HG02763 (cell line): ENCODE data around the gene ZWILCH.
"Not testable (repeated sequence)": the region's sequence is repeated elsewhere in the genome, so short reads cannot be mapped to it uniquely, and the experiment has no call there.

Source experiments
- ATAC-seq: cut with Tn5 transposase; IDR thresholded peaks from one replicate; pipeline ENCODE4 v1.9.1; 2021; ENCODE audit warnings: mild to moderate bottlenecking, moderate library complexity; ENCODE audit not compliant: unreplicated experiment

ZWILCH gene

DNA sequence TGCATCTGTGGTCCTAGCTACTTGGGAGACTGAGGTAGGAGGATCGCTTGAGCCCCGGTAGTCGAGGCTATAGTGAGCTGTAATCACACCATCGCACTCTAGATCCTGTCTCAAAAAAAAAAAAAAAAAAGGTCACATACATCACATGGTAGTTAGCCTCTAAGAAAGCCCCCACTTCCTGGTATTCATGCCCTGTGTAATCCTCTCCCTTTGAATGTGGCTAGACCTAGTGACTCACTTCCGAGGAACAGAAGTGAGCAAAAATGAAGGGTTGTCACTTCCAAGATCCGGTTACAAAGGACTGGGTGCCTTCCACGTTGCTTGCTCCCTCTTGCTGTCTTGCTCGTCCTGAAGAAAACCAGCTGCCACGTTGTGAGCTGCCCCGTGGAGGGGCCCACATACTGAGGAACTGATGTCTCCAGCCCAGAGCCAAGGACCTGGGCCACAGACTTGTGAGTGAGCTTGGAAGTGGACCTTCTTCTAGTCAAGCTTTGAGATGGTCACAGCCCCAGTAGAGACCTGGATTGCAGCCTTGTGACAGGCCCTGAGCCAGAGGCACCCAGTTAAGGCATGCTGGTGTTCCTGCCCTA, 73.3 kb downstream of the ZWILCH start:
- no peak for ATAC-seq

- ATAC-seq: no peak
These were observed 75.5 kb downstream of the ZWILCH start for GRCh38 chr15:66580643-66581042.

DNA sequence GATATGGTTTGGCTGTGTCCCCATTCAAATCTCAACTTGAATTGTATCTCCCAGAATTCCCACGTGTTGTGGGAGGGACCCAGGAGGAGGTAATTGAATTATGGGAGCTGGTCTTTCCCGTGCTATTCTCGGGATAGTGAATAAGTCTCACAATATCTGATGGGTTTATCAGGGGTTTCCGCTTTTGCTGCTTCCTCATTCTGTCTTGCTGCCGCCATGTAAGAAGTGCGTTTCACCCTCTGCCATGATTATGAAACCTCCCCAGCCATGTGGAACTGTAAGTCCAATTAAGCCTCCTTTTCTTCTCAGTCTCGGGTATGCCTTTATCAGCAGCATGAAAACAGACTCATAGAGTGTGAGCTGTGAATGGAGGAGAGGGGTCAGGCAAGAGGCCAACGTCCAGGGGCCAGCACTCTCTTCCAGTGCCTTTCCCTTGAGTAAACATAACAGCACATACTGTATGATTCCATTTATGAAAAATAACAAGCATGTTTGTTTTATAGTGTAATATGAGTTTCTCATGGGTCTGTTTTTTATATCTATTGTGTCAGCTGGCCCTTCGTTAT, 76.9 kb downstream of the ZWILCH start:
- no peak for ATAC-seq

- ATAC-seq: no peak
These were observed 81.2 kb downstream of the ZWILCH start for GRCh38 chr15:66586155-66586976.

DNA sequence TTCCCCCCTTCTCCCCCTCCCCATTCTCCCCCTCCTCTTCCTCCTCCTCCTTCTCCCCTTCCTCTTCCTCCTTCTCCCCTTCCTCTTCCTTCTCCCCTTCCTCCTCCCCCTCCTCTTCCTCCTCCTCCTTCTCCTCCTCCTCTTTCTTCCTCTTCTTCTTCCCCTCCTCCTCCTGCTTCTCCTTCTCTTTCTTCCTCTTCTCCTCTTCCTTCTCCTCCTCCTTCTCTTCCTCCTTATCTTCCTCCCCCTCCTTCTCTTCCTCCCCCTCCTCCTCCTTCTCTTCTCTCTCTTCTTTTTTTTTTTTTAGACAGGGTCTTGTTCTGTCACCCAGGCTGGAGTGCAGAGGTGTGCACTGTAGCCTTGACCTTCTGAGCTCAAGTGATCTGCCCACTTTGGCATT, 81.9 kb downstream of the ZWILCH start:
- no peak for ATAC-seq

- ATAC-seq: no peak
These were observed 82.6 kb downstream of the ZWILCH start for GRCh38 chr15:66587749-66588148.

DNA sequence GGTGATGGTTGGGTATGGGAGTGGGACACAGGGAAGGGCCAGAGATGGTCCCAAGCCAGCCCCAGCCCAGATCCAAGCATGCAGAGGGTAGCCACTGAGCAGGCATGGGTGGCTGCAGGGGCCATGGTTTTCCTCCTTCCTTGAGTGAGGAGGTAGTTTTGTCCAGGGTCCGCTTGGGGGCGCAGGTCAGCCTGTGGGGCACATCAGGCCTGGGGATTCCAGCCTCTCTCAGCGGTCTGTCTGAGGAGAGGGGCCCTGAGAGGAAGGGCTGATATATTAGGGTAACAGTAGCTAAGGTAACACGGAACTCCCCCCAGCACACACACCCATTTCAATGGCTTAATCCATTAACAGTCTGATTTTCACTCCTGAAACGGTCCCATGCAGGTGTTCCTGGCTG, 83.4 kb downstream of the ZWILCH start:
- no peak for ATAC-seq

- ATAC-seq: no peak
These were observed 83.8 kb downstream of the ZWILCH start for GRCh38 chr15:66588971-66589370.

GRCh38 chr15:66589429-66589828, 84.3 kb downstream of the ZWILCH start:
- not testable (repeated sequence) for ATAC-seq

- no peak for ATAC-seq
These were observed 85.3 kb downstream of the ZWILCH start for GRCh38 chr15:66590435-66590834.

GRCh38 chr15:66591322-66591862, 86.3 kb downstream of the ZWILCH start:
- no peak for ATAC-seq

GRCh38 chr15:66592505-66593218, 87.5 kb downstream of the ZWILCH start:
- ATAC-seq: no peak

DNA sequence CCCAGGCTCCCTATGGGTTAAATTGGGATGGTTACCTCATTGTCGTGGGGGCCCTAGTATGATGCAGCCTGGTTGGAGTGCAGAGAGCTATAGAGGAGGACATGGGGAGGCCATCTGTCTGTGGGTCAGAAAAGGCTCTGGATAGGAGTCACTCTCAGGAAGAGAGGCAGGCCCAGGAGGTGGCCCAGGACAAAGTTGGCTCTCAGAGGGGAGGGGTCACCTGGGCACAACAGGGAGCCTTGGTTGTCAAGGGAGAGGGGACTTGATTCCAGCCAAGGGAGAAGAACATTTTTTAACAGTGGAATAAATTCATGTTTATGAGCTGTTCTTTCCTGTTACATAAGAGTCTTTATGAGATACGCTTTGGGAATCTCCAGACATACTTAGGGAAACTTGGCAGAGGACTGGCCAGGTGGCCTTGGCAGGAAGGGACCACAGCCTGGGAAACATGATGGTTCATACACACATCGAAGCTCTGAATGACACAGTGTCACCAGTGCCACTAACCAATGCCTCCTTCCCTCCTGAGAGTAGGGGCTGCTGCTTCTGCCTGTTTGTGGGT, 88.2 kb downstream of the ZWILCH start:
- no peak for ATAC-seq

DNA sequence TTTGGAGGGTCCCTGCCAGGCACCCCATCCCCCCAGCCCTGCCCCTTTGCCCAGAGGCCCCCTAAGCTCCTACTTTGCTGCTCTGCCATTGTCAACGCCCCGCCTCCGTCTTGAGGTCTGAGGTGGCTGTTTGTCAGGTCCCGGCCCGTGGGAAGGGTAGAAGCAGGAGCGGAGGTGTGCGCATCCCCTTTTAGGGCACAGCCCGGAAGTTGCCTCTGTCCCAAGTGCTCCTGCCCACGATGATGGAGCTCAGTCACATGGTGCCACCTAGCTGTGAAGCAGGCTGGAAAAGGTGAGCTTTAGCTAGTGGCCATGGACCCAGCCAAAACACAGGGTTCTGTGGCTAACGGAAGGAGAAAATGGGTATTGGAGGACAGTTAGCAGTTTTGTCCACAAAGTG, 89.2 kb downstream of the ZWILCH start:
- no peak for ATAC-seq

- ATAC-seq: no peak
These were observed 89.7 kb downstream of the ZWILCH start for GRCh38 chr15:66594836-66595235.

DNA sequence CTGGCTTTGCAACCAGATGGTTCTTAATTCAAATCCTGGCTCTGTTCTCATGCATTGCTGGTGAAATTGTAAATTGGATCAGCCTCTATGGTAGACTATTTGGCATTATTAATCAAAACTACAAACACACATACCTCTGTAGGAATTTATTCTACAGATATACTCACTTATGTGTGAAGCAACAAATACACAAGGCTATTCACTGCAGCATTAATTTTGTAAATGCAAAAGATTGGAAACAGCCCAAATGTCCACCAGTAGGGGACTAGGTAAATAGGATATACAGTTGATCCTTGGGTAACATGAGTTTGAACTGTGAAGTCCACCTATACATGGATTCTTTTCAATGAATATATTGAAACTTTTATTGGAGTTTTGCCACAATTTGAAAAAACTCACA, 90.2 kb downstream of the ZWILCH start:
- ATAC-seq: no peak

DNA sequence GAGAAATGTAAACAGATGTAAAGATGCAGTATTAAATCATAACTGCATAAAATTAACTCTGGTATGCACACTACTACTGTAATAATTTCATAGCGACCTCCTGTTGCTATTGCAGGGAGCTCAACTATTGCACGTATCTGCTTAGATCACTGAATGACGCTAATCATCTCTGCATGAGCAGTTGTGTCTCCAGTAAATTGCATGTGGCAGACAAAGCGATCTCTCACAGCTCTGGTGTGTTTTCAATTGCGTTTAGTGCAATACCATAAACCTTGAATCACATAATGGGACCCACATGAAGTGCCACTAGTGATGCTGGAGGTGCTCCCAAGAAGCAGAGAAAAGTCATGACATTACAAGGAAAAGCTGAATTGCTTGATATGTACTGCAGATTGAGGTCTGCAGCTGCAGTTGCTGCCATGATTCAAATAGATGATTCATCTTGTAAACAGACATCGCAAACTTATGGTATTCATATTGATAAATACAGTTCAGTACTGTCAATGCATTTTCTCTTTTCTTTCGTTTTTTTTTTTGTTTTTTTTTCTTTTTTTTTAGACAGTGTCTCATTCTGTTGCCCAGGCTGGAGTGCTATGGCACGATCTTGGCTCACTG, 90.9 kb downstream of the ZWILCH start:
- no peak for ATAC-seq

DNA sequence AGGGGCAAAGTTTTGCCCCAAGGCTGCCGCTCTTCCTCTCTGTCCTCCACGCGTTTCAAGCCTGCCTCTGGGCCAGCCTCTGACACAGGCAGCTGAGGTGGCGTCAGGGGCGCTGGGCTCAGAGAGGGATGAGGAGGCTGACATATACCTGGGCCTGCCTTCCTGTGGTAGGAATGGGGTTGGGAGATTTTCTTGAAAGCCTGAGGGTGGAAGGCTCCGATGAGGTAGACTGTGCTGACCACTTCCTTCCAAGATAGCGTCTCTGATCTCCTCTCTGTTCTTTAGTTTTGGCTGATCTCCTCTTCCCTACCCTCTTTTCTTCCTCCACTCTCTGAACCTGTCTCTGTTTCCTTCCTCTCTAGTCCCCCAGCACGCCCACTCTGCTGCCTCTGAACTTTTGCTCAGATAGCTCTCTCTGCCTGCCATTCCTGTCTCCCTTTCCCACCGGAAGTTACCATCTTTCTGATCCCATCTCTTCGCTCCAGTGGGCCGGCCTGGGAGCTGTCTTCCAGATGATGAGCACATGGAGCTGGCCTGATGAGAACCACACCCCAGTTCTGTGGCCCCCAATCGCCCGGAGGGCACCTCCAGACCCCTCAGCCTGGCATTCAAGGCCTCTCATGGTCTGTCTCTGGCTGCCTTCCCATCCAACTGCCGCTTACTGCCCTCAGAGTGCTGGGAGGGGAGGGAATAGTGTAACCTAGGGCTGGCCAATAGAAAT, 93.1 kb downstream of the ZWILCH start:
- ATAC-seq: no peak
